CD8-positive, alpha-beta memory T cell (primary cell): ENCODE results near the gene DMBT1. TPM values are rescaled to one million over a fixed set of nuclear protein-coding genes. Genes with fewer than 3 reads are reported as not detected.

Experiments used
- CTCF ChIA-PET: fragments of 350-600 bp; sonication (Branson Sonifier 250); formaldehyde crosslinking; loops from one replicate; lab custom pipeline; 2021; ENCODE audit warnings: antibody characterized with exemption; lab: Charles Lee
- POLR2A ChIA-PET: fragments of 350-600 bp; sonication (Branson Sonifier 250); formaldehyde crosslinking; loops from one replicate; lab custom pipeline; 2021; ENCODE audit warnings: antibody characterized with exemption; lab: Charles Lee
- DNase-seq, 5 donors: peaks; one replicate each; pipeline versions ENCODE4 v3.0.0 to v3.0.0-alpha.2; 2020 to 2022; ENCODE audit warnings: mixed read lengths in 1 of 5
- H3K27ac ChIP-seq: one replicate; pipeline ENCODE4 v1.7.0; 2013; ENCODE audit warnings: low read depth, mild to moderate bottlenecking, low read length, moderate library complexity
- H3K27me3 ChIP-seq: 2 replicates; pipeline ENCODE4 v1.7.0; 2013; ENCODE audit warnings: low read length, mild to moderate bottlenecking; ENCODE audit not compliant: insufficient read depth, poor library complexity, severe bottlenecking
- H3K36me3 ChIP-seq: 2 replicates; pipeline ENCODE4 v1.7.0; 2013; ENCODE audit warnings: mild to moderate bottlenecking, low read length, moderate library complexity; ENCODE audit not compliant: insufficient read depth
- H3K4me1 ChIP-seq: 2 replicates; pipeline ENCODE4 v1.7.0; 2013; ENCODE audit warnings: mild to moderate bottlenecking, low read length, moderate library complexity; ENCODE audit not compliant: insufficient read depth
- H3K4me3 ChIP-seq: 2 replicates; pipeline ENCODE4 v1.7.0; 2013; ENCODE audit warnings: mild to moderate bottlenecking, low read length
- H3K9me3 ChIP-seq: 2 replicates; pipeline ENCODE4 v1.7.0; 2013; ENCODE audit warnings: mild to moderate bottlenecking, low read length
- H3K27ac Mint-ChIP-seq, 8 donors: one replicate each; pipeline ENCODE4 v1.8.0; 2020 to 2021; ENCODE audit warnings: mixed read lengths in 8 of 8, mild to moderate bottlenecking in 6 of 8, inconsistent platforms in 3 of 8, moderate library complexity in 3 of 8
- H3K27me3 Mint-ChIP-seq, 2 donors: one replicate each; pipeline ENCODE4 v1.8.0; 2020 to 2021; ENCODE audit warnings: mixed read lengths in 2 of 2, mild to moderate bottlenecking in 1 of 2, moderate library complexity in 1 of 2
- H3K36me3 Mint-ChIP-seq, 3 donors: one replicate each; pipeline ENCODE4 v1.8.0; 2020 to 2021; ENCODE audit warnings: mixed read lengths in 3 of 3, inconsistent platforms in 1 of 3, mild to moderate bottlenecking in 1 of 3
- H3K4me1 Mint-ChIP-seq, 3 donors: one replicate each; pipeline ENCODE4 v1.8.0; 2020 to 2021; ENCODE audit warnings: mixed read lengths in 3 of 3, inconsistent platforms in 1 of 3, mild to moderate bottlenecking in 1 of 3
- H3K4me3 Mint-ChIP-seq, 7 donors: one replicate each; pipeline ENCODE4 v1.8.0; 2020 to 2021; ENCODE audit warnings: mixed read lengths in 7 of 7, mild to moderate bottlenecking in 6 of 7, moderate library complexity in 4 of 7, inconsistent platforms in 2 of 7
- H3K9me3 Mint-ChIP-seq, 5 donors: one replicate each; pipeline ENCODE4 v1.8.0; 2020 to 2022; ENCODE audit warnings: mixed read lengths in 5 of 5, mild to moderate bottlenecking in 3 of 5, moderate library complexity in 2 of 5, inconsistent platforms in 1 of 5
- polyA plus RNA-seq: library from polyadenylated mRNA; unstranded; fragments of 300-500 nt; fragmentation: Illumina TruSeq; gene quantifications from one replicate; pipeline ENCODE4 v1.2.3, GENCODE V29; 2021
- total RNA-seq, 2 experiments: library from RNA; stranded (reverse); gene quantifications; one replicate each; pipeline ENCODE4 v1.2.3, GENCODE V29; 2021

The DMBT1 gene
- total and polyA plus RNA-seq, 3 experiments from 2014 or later = not detected

DNA sequence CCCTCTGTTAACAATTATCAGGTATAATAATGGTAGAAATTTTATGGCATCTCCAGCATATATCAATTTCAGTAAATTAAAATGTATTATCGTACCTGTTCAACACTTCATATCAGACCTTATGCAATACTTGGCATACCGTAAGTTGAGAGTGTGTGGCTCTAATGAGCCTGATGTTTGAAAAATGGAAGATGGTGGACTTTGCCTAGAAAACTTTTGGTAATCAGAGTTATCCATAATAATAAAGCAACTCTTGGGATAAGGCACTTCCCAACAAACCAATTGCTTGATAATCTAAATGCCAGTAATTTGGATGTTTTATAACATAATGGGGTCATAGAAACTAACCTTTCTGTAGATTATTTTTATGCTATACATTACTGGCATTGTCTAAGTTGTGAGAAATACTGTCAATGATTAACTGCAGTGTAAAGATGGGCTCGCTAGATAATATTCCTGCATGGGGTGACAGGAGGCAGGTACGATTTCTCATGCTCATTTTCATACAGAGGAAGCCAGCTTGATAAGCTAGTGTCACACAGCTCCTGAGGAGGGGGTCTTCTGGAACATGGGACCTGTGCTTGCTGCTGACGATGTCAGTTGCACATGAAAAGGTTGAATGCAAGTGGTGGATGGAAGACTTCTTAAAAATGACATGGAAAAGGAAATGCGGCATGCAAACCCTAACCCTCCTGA is 27.8 kb upstream of the DMBT1 start:
- H3K9me3 ChIP-seq = no peaks in the 10 kb centered on the region
- no peaks in the 10 kb centered on the region for H3K4me1 ChIP-seq
- no peaks in the 10 kb centered on the region for H3K27me3 ChIP-seq
- peaks cover 8 to 16% of the 10 kb centered on the region in 2 donors for H3K27me3 Mint-ChIP-seq
- ChIA-PET POLR2A (no interaction called here), CTCF (no interaction called here)
- no peak for DNase-seq
- no peak overlapping the region for H3K4me3 Mint-ChIP-seq
- no peak overlapping the region for H3K4me3 ChIP-seq
- peaks cover 0 to 3% (median 0%) of the 10 kb centered on the region in 3 donors for H3K36me3 Mint-ChIP-seq
- H3K4me1 Mint-ChIP-seq = peaks cover 0 to 5% (median 4%) of the 10 kb centered on the region in 3 donors
- H3K9me3 Mint-ChIP-seq = no peaks in the 10 kb centered on the region
- H3K27ac Mint-ChIP-seq = no peak overlapping the region
- H3K27ac ChIP-seq = no peak overlapping the region
- no peaks in the 10 kb centered on the region for H3K36me3 ChIP-seq

DNA sequence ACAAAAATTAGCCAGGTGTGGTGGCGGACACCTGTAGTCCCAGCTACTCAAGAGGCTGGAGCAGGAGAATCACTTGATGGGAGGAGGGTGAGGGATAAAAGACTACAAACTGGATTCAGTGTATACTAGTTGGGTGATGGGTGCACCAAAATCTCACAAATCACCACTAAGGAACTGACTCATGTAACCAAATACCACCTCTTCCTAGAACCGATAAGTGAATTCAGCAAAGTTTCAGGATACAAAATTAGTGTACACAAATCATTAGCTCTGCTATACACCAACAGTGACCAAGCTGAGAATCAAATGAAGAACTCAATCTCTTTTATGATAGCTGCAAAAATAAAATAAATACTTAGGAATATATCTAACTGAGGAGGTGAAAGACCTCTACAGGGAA is 23.0 kb upstream of the DMBT1 start:
- Histone ChIP-seq H3K27me3 (no peaks in the 10 kb centered on the region), H3K9me3 (no peaks in the 10 kb centered on the region), H3K36me3 (no peaks in the 10 kb centered on the region), H3K4me1 (peaks cover 24% of the 10 kb centered on the region), H3K27ac (no peak overlapping the region), H3K4me3 (no peak overlapping the region)
- H3K27me3 Mint-ChIP-seq = peaks cover 3 to 4% of the 10 kb centered on the region in 2 donors
- no peak overlapping the region for H3K4me3 Mint-ChIP-seq
- no peak overlapping the region for H3K27ac Mint-ChIP-seq
- H3K4me1 Mint-ChIP-seq = peaks cover 29 to 37% (median 36%) of the 10 kb centered on the region in 3 donors
- no peak for DNase-seq
- no peaks in the 10 kb centered on the region for H3K36me3 Mint-ChIP-seq
- ChIA-PET POLR2A (no interaction called here), CTCF (interaction anchor here (1.9 kb wide), 1 partner anchor 28 kb away, joined by 5 read pairs; no protein-coding TSS in a partner anchor)
- H3K9me3 Mint-ChIP-seq = no peaks in the 10 kb centered on the region

DNA sequence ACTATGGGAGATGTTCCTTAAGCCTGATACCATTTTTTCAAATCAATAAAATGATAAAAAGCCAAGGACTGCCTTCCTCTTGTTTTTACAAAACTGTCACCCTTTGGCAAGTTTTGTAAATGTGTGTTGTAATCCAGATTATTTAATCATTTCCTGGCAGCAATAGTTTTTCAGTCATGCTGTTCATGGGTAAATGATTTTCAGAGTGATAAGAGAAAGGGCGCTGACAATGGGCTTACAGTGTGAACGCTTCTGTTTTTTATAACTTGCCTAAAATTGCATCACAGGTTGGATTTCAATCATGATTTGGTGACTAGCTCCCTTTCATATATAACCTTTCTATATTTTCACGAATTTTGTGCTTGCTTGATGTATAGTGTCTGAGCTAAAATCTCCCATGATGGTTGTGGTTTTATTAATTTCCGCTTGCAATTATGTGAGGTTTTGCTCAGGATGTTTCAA is 19.0 kb upstream of the DMBT1 start:
- H3K36me3 Mint-ChIP-seq = no peaks in the 10 kb centered on the region
- peaks cover 0 to 3% of the 10 kb centered on the region in 2 donors for H3K27me3 Mint-ChIP-seq
- no peaks in the 10 kb centered on the region for H3K36me3 ChIP-seq
- DNase-seq = peak in 1 of 5 donors; percentile 29
- H3K27ac Mint-ChIP-seq = peak overlapping the region in 7 of 8 donors; percentile 37 to 89 (median 72)
- no peak overlapping the region for H3K27ac ChIP-seq
- CTCF ChIA-PET = interaction anchor here (1.6 to 5.3 kb wide), 3 partner anchors 9 to 26 kb away, joined by 5 to 17 read pairs (median 9); no protein-coding TSS in a partner anchor
- H3K4me3 Mint-ChIP-seq = peak overlapping the region in 6 of 7 donors; percentile 37 to 63 (median 47)
- H3K4me1 Mint-ChIP-seq = peaks cover 59 to 64% (median 64%) of the 10 kb centered on the region in 3 donors
- H3K9me3 Mint-ChIP-seq = no peaks in the 10 kb centered on the region
- no peaks in the 10 kb centered on the region for H3K27me3 ChIP-seq
- peaks cover 45% of the 10 kb centered on the region for H3K4me1 ChIP-seq
- H3K4me3 ChIP-seq = peak overlapping the region; percentile 2
- POLR2A ChIA-PET = no interaction called here
- H3K9me3 ChIP-seq = no peaks in the 10 kb centered on the region

DNA sequence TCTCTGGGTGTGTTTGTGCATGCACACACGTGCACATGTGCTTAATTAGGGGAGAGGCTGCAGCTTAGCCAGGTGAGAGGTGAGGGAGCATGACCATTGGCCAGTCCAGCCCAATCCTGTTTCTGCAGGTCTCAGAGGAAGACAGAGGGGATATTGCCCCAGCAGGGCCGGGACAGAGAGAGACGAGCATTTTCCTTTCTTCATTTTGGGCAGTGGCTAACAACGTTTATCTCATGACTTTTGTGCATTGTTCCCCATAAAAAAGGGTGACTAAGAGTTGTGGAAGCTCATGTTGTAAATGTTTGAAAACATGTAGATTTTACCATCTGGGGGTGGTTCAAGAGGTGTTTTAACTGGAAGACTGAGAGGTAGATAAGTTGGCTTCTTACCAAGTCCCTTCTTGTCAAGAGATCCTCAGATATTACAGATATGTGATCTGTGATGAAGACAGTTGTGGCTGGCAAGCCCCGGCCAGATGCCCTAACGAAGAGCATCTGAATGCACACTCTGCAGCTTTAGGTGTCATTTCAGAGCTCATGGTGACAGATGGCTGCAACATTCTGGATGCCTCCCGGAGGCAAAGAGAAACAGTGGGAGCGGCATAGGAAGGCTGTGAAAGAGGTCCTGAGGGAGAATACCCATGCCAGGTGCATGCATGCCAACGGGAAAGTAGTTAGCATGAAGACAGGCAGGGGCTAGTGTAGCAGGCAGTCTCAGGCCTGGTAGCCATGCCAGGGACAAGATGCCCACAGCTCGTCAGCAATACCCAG is 16.7 kb upstream of the DMBT1 start:
- Mint-ChIP-seq H3K36me3 (no peaks in the 10 kb centered on the region), H3K9me3 (no peaks in the 10 kb centered on the region), H3K27ac (peak overlapping the region in 5 of 8 donors; percentile 39 to 87 (median 62)), H3K4me1 (peaks cover 59 to 67% (median 64%) of the 10 kb centered on the region in 3 donors), H3K4me3 (peak overlapping the region in 4 of 7 donors; percentile 38 to 86 (median 60)), H3K27me3 (no peaks in the 10 kb centered on the region)
- ChIA-PET POLR2A (interaction anchor here (0.7 kb wide), 1 partner anchor 305 kb away, joined by 7 read pairs; no protein-coding TSS in a partner anchor), CTCF (interaction anchor here (0.9 to 5.3 kb wide), 2 partner anchors 22 to 108 kb away, joined by 3 to 17 read pairs; no protein-coding TSS in a partner anchor)
- Histone ChIP-seq H3K9me3 (no peaks in the 10 kb centered on the region), H3K36me3 (no peaks in the 10 kb centered on the region), H3K27ac (peak overlapping the region; percentile 32), H3K4me3 (no peak overlapping the region), H3K4me1 (peaks cover 45% of the 10 kb centered on the region), H3K27me3 (no peaks in the 10 kb centered on the region)
- no peak for DNase-seq

DNA sequence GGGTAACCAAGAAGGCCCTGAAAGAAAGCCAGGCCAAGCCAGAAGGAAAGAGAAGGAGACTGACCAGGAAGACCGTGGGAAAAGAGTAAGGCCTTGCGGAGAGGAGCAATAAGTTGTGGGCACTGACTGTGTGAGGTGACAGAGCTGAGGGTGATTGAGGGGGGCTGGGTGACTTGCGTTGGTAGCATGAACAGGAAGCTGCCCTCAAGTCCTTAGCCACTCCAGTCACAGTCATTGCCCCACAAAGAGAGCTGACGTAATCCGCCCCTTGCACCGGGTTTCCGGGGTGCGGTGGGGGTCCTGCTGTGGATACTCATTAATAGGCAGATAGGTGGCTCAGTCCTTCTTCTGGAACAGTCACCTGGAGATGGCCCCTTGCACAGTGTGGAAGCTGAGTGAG is 16.1 kb upstream of the DMBT1 start:
- Histone ChIP-seq H3K36me3 (no peaks in the 10 kb centered on the region), H3K4me3 (no peak overlapping the region), H3K4me1 (peaks cover 45% of the 10 kb centered on the region), H3K27ac (peak overlapping the region; percentile 32), H3K27me3 (no peaks in the 10 kb centered on the region), H3K9me3 (no peaks in the 10 kb centered on the region)
- Mint-ChIP-seq H3K4me1 (peaks cover 59 to 64% (median 61%) of the 10 kb centered on the region in 3 donors), H3K4me3 (peak overlapping the region in 4 of 7 donors; percentile 38 to 86 (median 60)), H3K27me3 (no peaks in the 10 kb centered on the region), H3K36me3 (no peaks in the 10 kb centered on the region), H3K9me3 (no peaks in the 10 kb centered on the region), H3K27ac (peak overlapping the region in 5 of 8 donors; percentile 39 to 87 (median 68))
- ChIA-PET CTCF (interaction anchor here (0.9 to 5.3 kb wide), 3 partner anchors 10 to 109 kb away, joined by 3 to 17 read pairs (median 3); no protein-coding TSS in a partner anchor), POLR2A (no interaction called here)
- peak in 4 of 5 donors; percentile 24 to 70 (median 40) for DNase-seq

DNA sequence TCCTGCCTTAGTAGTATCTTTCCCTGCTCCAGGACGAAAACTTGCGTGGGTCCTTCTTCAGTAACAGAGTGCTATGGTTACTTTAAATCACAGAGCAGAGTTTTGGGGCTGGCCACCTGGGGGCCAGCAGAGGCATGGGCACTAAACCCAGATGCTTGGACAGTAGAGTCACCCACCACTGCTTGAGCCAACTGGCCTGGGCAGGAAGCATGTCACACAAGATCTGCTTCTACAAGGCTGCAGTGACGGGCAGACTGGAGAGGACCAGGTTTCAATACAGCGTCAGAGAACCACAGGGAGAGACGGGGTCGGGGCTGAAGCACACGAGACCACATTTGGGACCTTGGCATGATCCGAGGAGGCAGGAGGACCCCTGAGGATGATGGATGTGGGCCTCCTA is 14.3 kb upstream of the DMBT1 start:
- Histone ChIP-seq H3K4me1 (peaks cover 43% of the 10 kb centered on the region), H3K27me3 (no peaks in the 10 kb centered on the region), H3K9me3 (no peaks in the 10 kb centered on the region), H3K36me3 (no peaks in the 10 kb centered on the region), H3K27ac (no peak overlapping the region), H3K4me3 (no peak overlapping the region)
- Mint-ChIP-seq H3K9me3 (no peaks in the 10 kb centered on the region), H3K4me3 (no peak overlapping the region), H3K36me3 (no peaks in the 10 kb centered on the region), H3K27ac (no peak overlapping the region), H3K4me1 (peaks cover 57 to 64% (median 57%) of the 10 kb centered on the region in 3 donors), H3K27me3 (no peaks in the 10 kb centered on the region)
- no peak for DNase-seq
- ChIA-PET CTCF (no interaction called here), POLR2A (no interaction called here)

DNA sequence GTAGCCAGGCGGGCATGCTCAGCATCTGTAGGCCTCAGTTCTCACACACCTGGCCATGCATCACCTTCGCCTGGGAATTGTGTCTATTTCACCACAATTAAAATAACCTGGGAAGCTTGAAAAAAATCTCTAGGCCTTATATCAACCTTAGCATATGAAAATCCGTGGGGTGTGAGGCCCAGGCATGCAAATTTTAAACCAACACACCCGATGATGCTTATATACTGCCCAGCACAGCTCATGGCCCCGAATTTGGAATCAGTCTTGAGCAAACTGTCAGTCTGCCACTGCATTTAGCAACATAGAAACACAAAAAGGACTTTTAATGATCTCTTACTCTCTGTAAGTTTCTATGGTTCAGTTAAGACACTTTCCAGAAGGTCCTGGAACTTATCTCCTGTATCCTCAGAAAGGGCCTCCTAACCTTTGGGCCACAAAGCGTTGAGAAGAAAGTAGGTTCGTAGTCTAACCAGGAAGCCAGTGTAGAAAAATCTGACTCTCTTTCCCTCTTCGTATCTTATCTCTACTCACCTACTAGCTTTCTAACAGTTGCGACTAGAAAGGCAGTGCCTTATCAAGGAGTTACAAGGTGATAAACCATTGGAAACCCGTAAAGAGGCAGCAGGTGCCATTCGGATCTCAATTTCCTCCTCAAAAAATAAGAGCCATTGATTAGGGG is 12.0 kb upstream of the DMBT1 start:
- POLR2A ChIA-PET = interaction anchor here (0.7 kb wide), 1 partner anchor 45 kb away, joined by 3 read pairs; no protein-coding TSS in a partner anchor
- peaks cover 39 to 46% (median 42%) of the 10 kb centered on the region in 3 donors for H3K4me1 Mint-ChIP-seq
- H3K27me3 Mint-ChIP-seq = no peaks in the 10 kb centered on the region

More for the DNA sequence above, 12.0 kb upstream of the DMBT1 start:
- peaks cover 29% of the 10 kb centered on the region for H3K4me1 ChIP-seq
- no peaks in the 10 kb centered on the region for H3K36me3 Mint-ChIP-seq
- no peaks in the 10 kb centered on the region for H3K9me3 ChIP-seq
- no peaks in the 10 kb centered on the region for H3K27me3 ChIP-seq
- H3K36me3 ChIP-seq = no peaks in the 10 kb centered on the region
- CTCF ChIA-PET = interaction anchor here (0.9 to 1.0 kb wide), 2 partner anchors 17 to 115 kb away, joined by 3 to 5 read pairs; no protein-coding TSS in a partner anchor
- H3K9me3 Mint-ChIP-seq = no peaks in the 10 kb centered on the region
- no peak overlapping the region for H3K4me3 Mint-ChIP-seq
- H3K4me3 ChIP-seq = no peak overlapping the region
- peak overlapping the region in 2 of 8 donors; percentile 2 to 65 for H3K27ac Mint-ChIP-seq
- H3K27ac ChIP-seq = no peak overlapping the region
- no peak for DNase-seq
